DOHH2 (cell line): ENCODE measurements around the gene PTGR2.
"Not testable (repeated sequence)": the region's sequence is repeated elsewhere in the genome, so short reads cannot be mapped to it uniquely, and the experiment has no call there.

Experiments
- H3F3A ChIP-seq: fragments of 200-600 bp; sonication (generic), shearing (Covaris generic); 2 replicates; pipeline ENCODE4 v1.6.0; 2016; ENCODE audit warnings: antibody characterized with exemption, mild to moderate bottlenecking; ENCODE audit not compliant: control insufficient read depth, insufficient read depth
- H3K27ac ChIP-seq: fragments of 200-600 bp; sonication (generic); 2 replicates; pipeline ENCODE4 v1.5.1; 2014; ENCODE audit warnings: low read depth, mild to moderate bottlenecking, low read length, moderate library complexity
- H3K27me3 ChIP-seq: fragments of 200-600 bp; sonication (generic); 2 replicates; pipeline ENCODE4 v1.6.1; 2014; ENCODE audit warnings: mild to moderate bottlenecking, low read length, mixed read lengths; ENCODE audit not compliant: control insufficient read depth
- H3K36me3 ChIP-seq: fragments of 200-600 bp; sonication (generic); 2 replicates; pipeline ENCODE4 v1.6.1; 2014; ENCODE audit warnings: mild to moderate bottlenecking, low read length, moderate library complexity, mixed read lengths; ENCODE audit not compliant: control insufficient read depth
- H3K4me1 ChIP-seq: fragments of 200-600 bp; sonication (generic); 2 replicates; pipeline ENCODE4 v1.6.1; 2014; ENCODE audit warnings: mild to moderate bottlenecking, low read length, mixed read lengths; ENCODE audit not compliant: control insufficient read depth
- H3K4me2 ChIP-seq: fragments of 200-600 bp; sonication (generic); 2 replicates; pipeline ENCODE4 v1.6.0; 2014; ENCODE audit warnings: mild to moderate bottlenecking, low read length, moderate library complexity
- H3K4me3 ChIP-seq: fragments of 200-600 bp; sonication (generic); 2 replicates; pipeline ENCODE4 v1.5.1; 2014; ENCODE audit warnings: mild to moderate bottlenecking, low read length, mixed read lengths
- H3K79me2 ChIP-seq: fragments of 200-600 bp; sonication (generic); 2 replicates; pipeline ENCODE4 v1.6.1; 2014; ENCODE audit warnings: mild to moderate bottlenecking, low read length, mixed read lengths; ENCODE audit not compliant: control insufficient read depth
- H3K9me2 ChIP-seq: fragments of 200-600 bp; sonication (generic); replicated peaks from 2 replicates; pipeline ENCODE4 v1.6.1; 2014; ENCODE audit warnings: mild to moderate bottlenecking, low read length, mixed read lengths; ENCODE audit not compliant: control insufficient read depth
- H3K9me3 ChIP-seq: fragments of 200-600 bp; sonication (generic); 2 replicates; pipeline ENCODE4 v1.6.1; 2014; ENCODE audit warnings: antibody characterized with exemption, low read length, mixed read lengths; ENCODE audit not compliant: control insufficient read depth, insufficient read depth
- H4K20me1 ChIP-seq: fragments of 200-600 bp; sonication (generic); 2 replicates; pipeline ENCODE4 v1.6.0; 2014; ENCODE audit warnings: low read depth, mild to moderate bottlenecking, antibody characterized with exemption, low read length, moderate library complexity; ENCODE audit not compliant: control insufficient read depth, insufficient read depth
- EZH2phosphoT487 ChIP-seq: fragments of 200-600 bp; sonication (generic); IDR thresholded peaks from 2 replicates; pipeline ENCODE4 v1.6.1; 2017; ENCODE audit warnings: borderline replicate concordance, mild to moderate bottlenecking, antibody characterized with exemption, low read length, moderate library complexity, mixed read lengths
- TF ChIP-seq, protein P1 (sequence below): fragments of 200-600 bp; sonication (generic); IDR thresholded peaks from one replicate; pipeline ENCODE4 v1.5.1; 2014; ENCODE audit warnings: antibody characterized with exemption, mild to moderate bottlenecking, low read depth, low read length; ENCODE audit not compliant: poor library complexity, severe bottlenecking

The PTGR2 gene

DNA sequence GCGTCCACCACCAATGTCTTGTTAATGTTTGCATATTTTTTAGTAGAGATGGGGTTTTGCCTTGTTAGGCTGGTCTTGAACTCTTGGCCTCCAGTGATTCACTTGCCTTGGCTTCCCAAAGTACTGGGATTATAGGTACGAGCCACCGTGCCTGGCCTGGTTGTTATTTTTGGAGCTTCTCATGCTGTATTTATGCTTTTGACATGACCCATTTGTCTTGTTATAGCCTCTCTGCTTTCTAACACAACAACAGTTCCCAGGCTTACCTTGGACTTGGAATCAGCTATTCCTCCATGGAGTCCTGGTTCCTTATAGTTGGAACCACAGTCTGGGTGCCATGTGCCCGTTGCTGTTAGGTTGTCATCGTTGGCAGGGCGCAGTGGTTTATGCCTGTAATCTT, 64.7 kb downstream of the PTGR2 start:
- Histone ChIP-seq H3K36me3 (peaks cover 77% of the 10 kb centered on the region), H3K27ac (no peak overlapping the region), H3F3A (peaks cover 1% of the 10 kb centered on the region; the same call in 1 of the 2 replicates), H3K4me2 (no peak overlapping the region), H3K4me3 (no peak overlapping the region), H3K79me2 (peaks cover 13% of the 10 kb centered on the region), H4K20me1 (no peaks in the 10 kb centered on the region), H3K9me3 (no peaks in the 10 kb centered on the region), H3K4me1 (no peaks in the 10 kb centered on the region), H3K27me3 (no peaks in the 10 kb centered on the region), H3K9me2 (no peaks in the 10 kb centered on the region)
- TF ChIP-seq, protein P1, sequence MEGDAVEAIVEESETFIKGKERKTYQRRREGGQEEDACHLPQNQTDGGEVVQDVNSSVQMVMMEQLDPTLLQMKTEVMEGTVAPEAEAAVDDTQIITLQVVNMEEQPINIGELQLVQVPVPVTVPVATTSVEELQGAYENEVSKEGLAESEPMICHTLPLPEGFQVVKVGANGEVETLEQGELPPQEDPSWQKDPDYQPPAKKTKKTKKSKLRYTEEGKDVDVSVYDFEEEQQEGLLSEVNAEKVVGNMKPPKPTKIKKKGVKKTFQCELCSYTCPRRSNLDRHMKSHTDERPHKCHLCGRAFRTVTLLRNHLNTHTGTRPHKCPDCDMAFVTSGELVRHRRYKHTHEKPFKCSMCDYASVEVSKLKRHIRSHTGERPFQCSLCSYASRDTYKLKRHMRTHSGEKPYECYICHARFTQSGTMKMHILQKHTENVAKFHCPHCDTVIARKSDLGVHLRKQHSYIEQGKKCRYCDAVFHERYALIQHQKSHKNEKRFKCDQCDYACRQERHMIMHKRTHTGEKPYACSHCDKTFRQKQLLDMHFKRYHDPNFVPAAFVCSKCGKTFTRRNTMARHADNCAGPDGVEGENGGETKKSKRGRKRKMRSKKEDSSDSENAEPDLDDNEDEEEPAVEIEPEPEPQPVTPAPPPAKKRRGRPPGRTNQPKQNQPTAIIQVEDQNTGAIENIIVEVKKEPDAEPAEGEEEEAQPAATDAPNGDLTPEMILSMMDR: no peak
- no peak for TF ChIP-seq EZH2phosphoT487

DNA sequence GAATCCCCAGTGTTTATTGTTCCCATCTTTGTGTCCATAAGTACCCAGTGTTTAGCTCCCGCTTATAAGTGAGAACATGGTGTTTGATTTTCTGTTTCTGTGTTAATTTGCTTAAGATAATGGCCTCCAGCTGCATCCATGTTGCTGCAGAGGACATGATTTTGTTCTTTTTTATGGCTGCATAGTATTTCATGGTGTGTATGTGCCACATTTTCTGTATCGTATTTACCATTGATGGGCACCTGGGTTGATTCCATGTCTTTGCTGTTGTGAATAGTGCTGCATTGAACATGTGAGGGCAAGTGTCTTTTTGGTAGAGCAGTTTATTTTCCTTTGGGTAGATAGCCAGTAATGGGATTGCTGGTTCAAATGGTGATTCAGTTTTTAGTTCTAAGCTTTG, 67.8 kb downstream of the PTGR2 start:
- H3K36me3 ChIP-seq: peaks cover 79% of the 10 kb centered on the region
- H3K4me2 ChIP-seq, H3K4me3 ChIP-seq, H3K9me2 ChIP-seq, H3K27me3 ChIP-seq, H3F3A ChIP-seq, H4K20me1 ChIP-seq, H3K9me3 ChIP-seq, H3K27ac ChIP-seq, H3K4me1 ChIP-seq: not testable (repeated sequence)
- peaks cover 11% of the 10 kb centered on the region for H3K79me2 ChIP-seq

DNA sequence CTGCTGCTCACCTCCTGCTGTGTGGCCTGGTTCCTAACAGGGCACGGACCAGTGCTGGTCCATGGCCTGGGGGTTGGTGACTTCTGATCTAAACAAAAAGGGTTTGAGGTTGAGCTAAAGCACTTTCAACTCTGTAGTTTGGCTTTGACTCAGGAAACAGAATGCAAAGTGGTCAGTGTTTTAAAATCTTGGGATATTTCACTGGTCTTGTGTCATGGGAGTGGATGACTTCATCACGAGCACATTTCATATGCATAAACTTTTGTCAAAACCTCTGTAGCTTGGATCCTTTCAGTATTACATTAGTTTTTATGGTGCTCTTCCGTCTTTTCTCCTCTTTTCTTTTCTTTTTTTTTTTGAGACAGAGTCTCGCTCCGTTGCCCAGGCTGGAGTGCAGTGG, 72.7 kb downstream of the PTGR2 start:
- Histone ChIP-seq H3K27me3 (no peaks in the 10 kb centered on the region), H3K4me2 (no peak overlapping the region), H3K9me3 (no peaks in the 10 kb centered on the region), H3K9me2 (no peaks in the 10 kb centered on the region), H3K4me1 (no peaks in the 10 kb centered on the region), H3K36me3 (peaks cover 88% of the 10 kb centered on the region), H4K20me1 (no peaks in the 10 kb centered on the region), H3K4me3 (no peak overlapping the region), H3F3A (no peaks in the 10 kb centered on the region), H3K27ac (no peak overlapping the region), H3K79me2 (no peaks in the 10 kb centered on the region)
- TF ChIP-seq, protein P1: no peak
- TF ChIP-seq EZH2phosphoT487: no peak
